PC-9 (cell line): ENCODE measurements around the gene PLCD3.

ENCODE experiments used
- EZH2 ChIP-seq: fragments of 200-600 bp; sonication (generic); IDR thresholded peaks from 2 replicates; pipeline ENCODE4 v1.8.0; 2017; ENCODE audit warnings: antibody characterized with exemption, low read depth
- TF ChIP-seq, protein P1 (sequence below): fragments of 200-600 bp; sonication (generic); conservative IDR thresholded peaks from 2 replicates; pipeline ENCODE4 v1.6.1; 2017; ENCODE audit warnings: mixed run types, antibody characterized with exemption, mild to moderate bottlenecking, moderate library complexity

DNA sequence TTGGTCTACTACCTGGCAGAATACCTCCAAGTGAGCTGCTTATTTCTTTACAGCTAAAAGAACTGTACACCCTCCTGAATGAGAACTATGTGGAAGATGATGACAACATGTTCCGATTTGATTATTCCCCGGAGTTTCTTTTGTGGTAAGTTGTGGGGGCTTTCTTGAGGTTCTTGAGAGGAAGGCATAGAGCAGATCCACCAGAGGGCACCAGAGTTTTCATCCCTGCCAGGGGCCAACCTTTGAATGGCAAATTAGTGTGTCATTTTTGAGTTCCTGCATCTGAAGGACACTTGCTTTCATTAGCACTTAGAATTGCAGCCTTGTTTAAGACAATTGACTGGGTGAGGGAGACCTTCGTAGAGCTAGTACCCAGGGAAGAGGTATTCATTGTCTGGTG lies 36.2 kb downstream of the PLCD3 start:
- TF ChIP-seq, protein P1, sequence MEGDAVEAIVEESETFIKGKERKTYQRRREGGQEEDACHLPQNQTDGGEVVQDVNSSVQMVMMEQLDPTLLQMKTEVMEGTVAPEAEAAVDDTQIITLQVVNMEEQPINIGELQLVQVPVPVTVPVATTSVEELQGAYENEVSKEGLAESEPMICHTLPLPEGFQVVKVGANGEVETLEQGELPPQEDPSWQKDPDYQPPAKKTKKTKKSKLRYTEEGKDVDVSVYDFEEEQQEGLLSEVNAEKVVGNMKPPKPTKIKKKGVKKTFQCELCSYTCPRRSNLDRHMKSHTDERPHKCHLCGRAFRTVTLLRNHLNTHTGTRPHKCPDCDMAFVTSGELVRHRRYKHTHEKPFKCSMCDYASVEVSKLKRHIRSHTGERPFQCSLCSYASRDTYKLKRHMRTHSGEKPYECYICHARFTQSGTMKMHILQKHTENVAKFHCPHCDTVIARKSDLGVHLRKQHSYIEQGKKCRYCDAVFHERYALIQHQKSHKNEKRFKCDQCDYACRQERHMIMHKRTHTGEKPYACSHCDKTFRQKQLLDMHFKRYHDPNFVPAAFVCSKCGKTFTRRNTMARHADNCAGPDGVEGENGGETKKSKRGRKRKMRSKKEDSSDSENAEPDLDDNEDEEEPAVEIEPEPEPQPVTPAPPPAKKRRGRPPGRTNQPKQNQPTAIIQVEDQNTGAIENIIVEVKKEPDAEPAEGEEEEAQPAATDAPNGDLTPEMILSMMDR: peak; percentile 69
- no peak for TF ChIP-seq EZH2
